ENCODE results near the gene SNX13. TPM values are rescaled to one million over a fixed set of nuclear protein-coding genes. Genes with fewer than 3 reads are reported as not detected.

SNX13 gene
- total and polyA plus RNA-seq, 2 of the 4 experiments (the other 2 are of a cell fraction): 9.0 to 24.9 TPM

DNA sequence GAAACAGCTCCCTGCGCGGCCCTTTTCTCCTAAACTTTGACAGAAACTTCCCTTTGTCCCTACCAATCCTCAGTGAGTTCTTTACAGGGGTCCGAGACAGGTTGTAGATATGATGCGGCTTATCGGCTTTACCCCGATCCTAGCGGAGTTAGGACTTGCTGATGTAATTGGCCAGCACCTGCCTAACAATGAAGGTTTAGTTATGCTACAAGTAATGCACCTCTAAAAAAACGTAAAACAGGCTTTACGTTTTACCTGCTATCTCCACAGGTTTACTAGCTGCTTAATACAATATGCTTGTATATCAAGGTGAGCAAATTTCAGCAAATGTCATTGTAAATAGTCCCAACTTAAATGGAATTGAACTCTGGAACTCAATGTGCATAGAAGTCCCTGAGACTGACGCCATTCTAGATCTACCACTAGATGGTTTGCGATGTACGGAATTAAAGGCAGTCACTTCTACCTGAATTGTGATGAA, 697 bp upstream of the SNX13 start:
- Histone ChIP-seq H2BK5ac (ENCODE audit: low read depth, low read length, poor library complexity, severe bottlenecking) (peak overlapping the region; percentile 47), H3K9me1 (ENCODE audit: insufficient read depth, low read length) (no peaks in the 10 kb centered on the region), H3K4ac (ENCODE audit: low read depth, low read length) (peak overlapping the region; percentile 75), H3K4me2 (ENCODE audit: low read depth, low read length) (peak overlapping the region; percentile 97), H3K14ac (replicated peaks; ENCODE audit: low read depth, low read length) (peak overlapping the region; percentile 41), H3K4me3 (ENCODE audit: insufficient read depth, low read depth, low read length) (peak overlapping the region; percentile 87), H2BK120ac (ENCODE audit: low read depth, low read length) (peak overlapping the region; percentile 9; the same call in 1 of the 2 replicates), H2AFZ (replicated peaks; ENCODE audit: low read length, poor library complexity) (peak overlapping the region; percentile 97), H3K23ac (ENCODE audit: low read depth, low read length) (peak overlapping the region; percentile 96), H3K9me3 (ENCODE audit: control insufficient read depth, insufficient read depth, low read length) (no peaks in the 10 kb centered on the region), H2AK9ac (replicated peaks; ENCODE audit: low read depth, low read length, poor library complexity) (peak overlapping the region; percentile 94), H3K79me1 (ENCODE audit: low read depth in 1 of 2, low read length in 2 of 2) (peaks cover 13 to 27% of the 10 kb centered on the region in 2 experiments), H4K20me1 (ENCODE audit: insufficient read depth, low read length) (0 out of 2 replicates have a peak, but pooled peaks cover 3% of the 10 kb centered on the region), H3K56ac (ENCODE audit: extremely low read depth, insufficient read depth, low read length) (peak overlapping the region; percentile 12; the same call in 1 of the 2 replicates), H4K5ac (ENCODE audit: low read depth, low read length) (peak overlapping the region; percentile 70), H4K8ac (ENCODE audit: low read depth in 2 of 2, low read length in 2 of 2) (peak overlapping the region; percentile 48 to 75; a peak in 2 of 4 replicates), H2BK15ac (ENCODE audit: low read depth, low read length) (no peak overlapping the region; the same call in 2 of the 3 replicates), H4K91ac (ENCODE audit: insufficient read depth, low read depth, low read length) (peak overlapping the region; percentile 37; the same call in 1 of the 2 replicates), H3K9ac (ENCODE audit: low read depth, low read length) (peak overlapping the region; percentile 82), H3K27me3 (ENCODE audit: control insufficient read depth, insufficient read depth, low read length) (no peaks in the 10 kb centered on the region), H3K36me3 (ENCODE audit: control insufficient read depth, insufficient read depth, low read length) (no peaks in the 10 kb centered on the region), H3K27ac (ENCODE audit: insufficient read depth, low read length) (peak overlapping the region; percentile 62), H2AK5ac (ENCODE audit: low read depth, low read length) (no peak overlapping the region; the same call in 1 of the 2 replicates), H3K18ac (ENCODE audit: low read depth, low read length) (no peak overlapping the region; the same call in 1 of the 2 replicates), H2BK20ac (ENCODE audit: low read depth, low read length) (no peak overlapping the region), H3K4me1 (ENCODE audit: control insufficient read depth, insufficient read depth, low read length) (no peaks in the 10 kb centered on the region)
- no CpG with 5 or more reads among the region's 12 CpGs for WGBS, 2 experiments (ENCODE audit: extremely low coverage in 2 of 2, insufficient read length in 1 of 2)
- TF ChIP-seq CHD1 (IDR thresholded peaks at IDR 0.05; ENCODE audit: low read depth, low read length) (no peak), POLR2A (IDR thresholded peaks at IDR 0.05; ENCODE audit: low read depth, low read length) (no peak), NFE2L2 (IDR thresholded peaks at IDR 0.05; ENCODE audit: low read depth, low read length) (no peak), SMC3 (IDR thresholded peaks at IDR 0.05; ENCODE audit: low read depth, low read length) (no peak), MAZ (IDR thresholded peaks at IDR 0.05; ENCODE audit: borderline replicate concordance, low read depth, low read length) (no peak), CEBPB (IDR thresholded peaks at IDR 0.05; ENCODE audit: low read depth, low read length) (no peak), RFX5 (IDR thresholded peaks at IDR 0.05; ENCODE audit: low read depth, low read length) (no peak), RAD21 (IDR thresholded peaks at IDR 0.05; ENCODE audit: low read length) (no peak), MAFK (IDR thresholded peaks at IDR 0.05; ENCODE audit: low read depth, low read length) (no peak), FOS (IDR thresholded peaks at IDR 0.05; ENCODE audit: low read depth, low read length) (no peak), RCOR1 (IDR thresholded peaks at IDR 0.05; ENCODE audit: insufficient replicate concordance, low read length) (no peak), MXI1 (IDR thresholded peaks at IDR 0.05; ENCODE audit: borderline replicate concordance, low read depth, low read length) (no peak)
- TF ChIP-seq, protein P1, sequence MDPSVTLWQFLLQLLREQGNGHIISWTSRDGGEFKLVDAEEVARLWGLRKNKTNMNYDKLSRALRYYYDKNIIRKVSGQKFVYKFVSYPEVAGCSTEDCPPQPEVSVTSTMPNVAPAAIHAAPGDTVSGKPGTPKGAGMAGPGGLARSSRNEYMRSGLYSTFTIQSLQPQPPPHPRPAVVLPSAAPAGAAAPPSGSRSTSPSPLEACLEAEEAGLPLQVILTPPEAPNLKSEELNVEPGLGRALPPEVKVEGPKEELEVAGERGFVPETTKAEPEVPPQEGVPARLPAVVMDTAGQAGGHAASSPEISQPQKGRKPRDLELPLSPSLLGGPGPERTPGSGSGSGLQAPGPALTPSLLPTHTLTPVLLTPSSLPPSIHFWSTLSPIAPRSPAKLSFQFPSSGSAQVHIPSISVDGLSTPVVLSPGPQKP (IDR thresholded peaks at IDR 0.05; ENCODE audit: borderline replicate concordance, low read depth, low read length): no peak
- TF ChIP-seq, protein P2, sequence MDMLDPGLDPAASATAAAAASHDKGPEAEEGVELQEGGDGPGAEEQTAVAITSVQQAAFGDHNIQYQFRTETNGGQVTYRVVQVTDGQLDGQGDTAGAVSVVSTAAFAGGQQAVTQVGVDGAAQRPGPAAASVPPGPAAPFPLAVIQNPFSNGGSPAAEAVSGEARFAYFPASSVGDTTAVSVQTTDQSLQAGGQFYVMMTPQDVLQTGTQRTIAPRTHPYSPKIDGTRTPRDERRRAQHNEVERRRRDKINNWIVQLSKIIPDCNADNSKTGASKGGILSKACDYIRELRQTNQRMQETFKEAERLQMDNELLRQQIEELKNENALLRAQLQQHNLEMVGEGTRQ (IDR thresholded peaks at IDR 0.05; ENCODE audit: low read depth, low read length): no peak
- TF ChIP-seq, protein P3, sequence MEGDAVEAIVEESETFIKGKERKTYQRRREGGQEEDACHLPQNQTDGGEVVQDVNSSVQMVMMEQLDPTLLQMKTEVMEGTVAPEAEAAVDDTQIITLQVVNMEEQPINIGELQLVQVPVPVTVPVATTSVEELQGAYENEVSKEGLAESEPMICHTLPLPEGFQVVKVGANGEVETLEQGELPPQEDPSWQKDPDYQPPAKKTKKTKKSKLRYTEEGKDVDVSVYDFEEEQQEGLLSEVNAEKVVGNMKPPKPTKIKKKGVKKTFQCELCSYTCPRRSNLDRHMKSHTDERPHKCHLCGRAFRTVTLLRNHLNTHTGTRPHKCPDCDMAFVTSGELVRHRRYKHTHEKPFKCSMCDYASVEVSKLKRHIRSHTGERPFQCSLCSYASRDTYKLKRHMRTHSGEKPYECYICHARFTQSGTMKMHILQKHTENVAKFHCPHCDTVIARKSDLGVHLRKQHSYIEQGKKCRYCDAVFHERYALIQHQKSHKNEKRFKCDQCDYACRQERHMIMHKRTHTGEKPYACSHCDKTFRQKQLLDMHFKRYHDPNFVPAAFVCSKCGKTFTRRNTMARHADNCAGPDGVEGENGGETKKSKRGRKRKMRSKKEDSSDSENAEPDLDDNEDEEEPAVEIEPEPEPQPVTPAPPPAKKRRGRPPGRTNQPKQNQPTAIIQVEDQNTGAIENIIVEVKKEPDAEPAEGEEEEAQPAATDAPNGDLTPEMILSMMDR (conservative IDR thresholded peaks at IDR 0.05; ENCODE audit: low read depth, low read length): no peak
- ChIA-PET CTCF (no interaction called here), POLR2A (ENCODE audit: unreplicated experiment) (no interaction called here)
- in situ Hi-C loops (cut with MboI; ENCODE audit: low sequenced_read_pairs): no loop called here
- no TSS peak for BruUV-seq (replicated peaks)
- intact Hi-C loops (cut with micrococcal nuclease): no loop called here
- dilution Hi-C loops (cut with HindIII; ENCODE audit: low sequenced_read_pairs, unreplicated experiment): no loop called here
- no peak for DNase-seq
- peak; percentile 6 for ATAC-seq (ENCODE audit: low read depth)
